Measurements from ENCODE around the gene CHST9. TPM values are rescaled to one million over a fixed set of nuclear protein-coding genes. Genes with fewer than 3 reads are reported as not detected.

The CHST9 gene
- total RNA-seq, 1 experiment from 2014 or later: 19.2 TPM

DNA sequence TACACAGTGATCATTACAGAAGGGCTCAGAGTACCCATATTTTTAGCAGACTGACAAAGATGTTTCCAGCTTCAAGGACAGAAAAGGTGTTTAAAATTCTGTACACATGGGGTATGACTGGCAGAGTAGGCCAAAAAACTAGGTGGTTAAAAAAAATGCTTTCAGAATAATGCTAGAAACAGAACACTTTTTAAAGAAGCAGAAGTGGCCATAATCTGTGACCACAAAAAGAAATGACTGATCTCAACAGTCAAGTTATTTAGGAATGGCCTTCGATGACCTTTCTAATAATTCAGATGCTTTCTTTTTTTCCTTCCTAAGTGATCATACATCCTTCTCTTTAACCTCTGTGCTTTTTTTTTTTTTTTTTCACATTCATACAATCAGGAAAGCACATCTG, 315.5 kb downstream of the CHST9 start:
- no peaks in the 10 kb centered on the region for H3K36me3 Mint-ChIP-seq
- TF ChIP-seq SMAD4 (CRISPR knock-in tag; IDR thresholded peaks at IDR 0.05): no peak
- no peak for TF ChIP-seq IRF2 (CRISPR knock-in tag; IDR thresholded peaks at IDR 0.05; ENCODE audit: borderline replicate concordance, low read depth)
- TF ChIP-seq, protein P1, sequence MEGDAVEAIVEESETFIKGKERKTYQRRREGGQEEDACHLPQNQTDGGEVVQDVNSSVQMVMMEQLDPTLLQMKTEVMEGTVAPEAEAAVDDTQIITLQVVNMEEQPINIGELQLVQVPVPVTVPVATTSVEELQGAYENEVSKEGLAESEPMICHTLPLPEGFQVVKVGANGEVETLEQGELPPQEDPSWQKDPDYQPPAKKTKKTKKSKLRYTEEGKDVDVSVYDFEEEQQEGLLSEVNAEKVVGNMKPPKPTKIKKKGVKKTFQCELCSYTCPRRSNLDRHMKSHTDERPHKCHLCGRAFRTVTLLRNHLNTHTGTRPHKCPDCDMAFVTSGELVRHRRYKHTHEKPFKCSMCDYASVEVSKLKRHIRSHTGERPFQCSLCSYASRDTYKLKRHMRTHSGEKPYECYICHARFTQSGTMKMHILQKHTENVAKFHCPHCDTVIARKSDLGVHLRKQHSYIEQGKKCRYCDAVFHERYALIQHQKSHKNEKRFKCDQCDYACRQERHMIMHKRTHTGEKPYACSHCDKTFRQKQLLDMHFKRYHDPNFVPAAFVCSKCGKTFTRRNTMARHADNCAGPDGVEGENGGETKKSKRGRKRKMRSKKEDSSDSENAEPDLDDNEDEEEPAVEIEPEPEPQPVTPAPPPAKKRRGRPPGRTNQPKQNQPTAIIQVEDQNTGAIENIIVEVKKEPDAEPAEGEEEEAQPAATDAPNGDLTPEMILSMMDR (IDR thresholded peaks at IDR 0.05): no peak
- TF ChIP-seq CREB1 (CRISPR knock-in tag; IDR thresholded peaks at IDR 0.05): no peak
- no peak for TF ChIP-seq GABPB1 (CRISPR knock-in tag; IDR thresholded peaks at IDR 0.05)
- TF ChIP-seq, protein P2, sequence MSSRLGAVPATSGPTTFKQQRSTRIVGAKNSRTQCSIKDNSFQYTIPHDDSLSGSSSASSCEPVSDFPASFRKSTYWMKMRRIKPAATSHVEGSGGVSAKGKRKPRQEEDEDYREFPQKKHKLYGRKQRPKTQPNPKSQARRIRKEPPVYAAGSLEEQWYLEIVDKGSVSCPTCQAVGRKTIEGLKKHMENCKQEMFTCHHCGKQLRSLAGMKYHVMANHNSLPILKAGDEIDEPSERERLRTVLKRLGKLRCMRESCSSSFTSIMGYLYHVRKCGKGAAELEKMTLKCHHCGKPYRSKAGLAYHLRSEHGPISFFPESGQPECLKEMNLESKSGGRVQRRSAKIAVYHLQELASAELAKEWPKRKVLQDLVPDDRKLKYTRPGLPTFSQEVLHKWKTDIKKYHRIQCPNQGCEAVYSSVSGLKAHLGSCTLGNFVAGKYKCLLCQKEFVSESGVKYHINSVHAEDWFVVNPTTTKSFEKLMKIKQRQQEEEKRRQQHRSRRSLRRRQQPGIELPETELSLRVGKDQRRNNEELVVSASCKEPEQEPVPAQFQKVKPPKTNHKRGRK (CRISPR knock-in tag; IDR thresholded peaks at IDR 0.05; ENCODE audit: borderline replicate concordance): no peak
- no peak for TF ChIP-seq SMAD3 (CRISPR knock-in tag; IDR thresholded peaks at IDR 0.05; ENCODE audit: borderline replicate concordance)
- ChIA-PET POLR2A (no interaction called here), CTCF (no interaction called here)
- H3K27me3 Mint-ChIP-seq (ENCODE audit: low read depth): no peaks in the 10 kb centered on the region; the same call in none of the 2 replicates
- no peak overlapping the region for H3K27ac Mint-ChIP-seq
- H3K9me3 Mint-ChIP-seq: no peaks in the 10 kb centered on the region
- DNase-seq (ENCODE audit: low spot score): no peak
- ATAC-seq: no peak
- H3K4me3 Mint-ChIP-seq: no peak overlapping the region
- peaks cover 24% of the 10 kb centered on the region for H3K4me1 Mint-ChIP-seq

DNA sequence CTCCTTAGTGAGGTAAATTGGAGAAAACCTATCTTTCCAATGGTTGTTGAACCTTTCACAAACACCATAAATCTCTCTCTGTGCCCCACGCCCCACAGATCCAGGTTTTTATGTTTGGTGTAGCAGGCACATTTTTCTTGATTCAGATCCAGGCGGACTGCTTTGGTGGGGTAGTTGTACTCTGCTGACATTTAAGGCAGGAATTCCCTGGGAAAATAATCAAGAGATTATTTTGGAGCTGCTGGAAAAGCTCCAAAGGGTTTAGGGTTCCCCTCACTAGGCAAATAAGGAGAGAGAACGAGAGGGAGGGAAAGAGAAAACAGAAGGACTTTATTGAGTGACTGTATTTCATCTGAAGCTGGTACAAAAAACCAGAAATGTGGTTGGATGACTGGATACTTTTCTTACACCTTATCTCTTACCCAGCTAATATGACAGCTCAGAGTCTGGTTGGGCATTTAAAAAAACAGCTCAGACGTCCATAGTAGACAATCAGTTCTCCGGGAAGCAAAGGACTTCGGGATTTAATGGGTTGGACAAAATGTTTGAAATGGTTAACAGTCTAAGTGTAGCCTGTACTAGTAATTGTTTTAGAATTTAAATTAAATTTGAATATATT, 316.0 kb downstream of the CHST9 start:
- POLR2A ChIA-PET: no interaction called here
- TF ChIP-seq, protein P3, sequence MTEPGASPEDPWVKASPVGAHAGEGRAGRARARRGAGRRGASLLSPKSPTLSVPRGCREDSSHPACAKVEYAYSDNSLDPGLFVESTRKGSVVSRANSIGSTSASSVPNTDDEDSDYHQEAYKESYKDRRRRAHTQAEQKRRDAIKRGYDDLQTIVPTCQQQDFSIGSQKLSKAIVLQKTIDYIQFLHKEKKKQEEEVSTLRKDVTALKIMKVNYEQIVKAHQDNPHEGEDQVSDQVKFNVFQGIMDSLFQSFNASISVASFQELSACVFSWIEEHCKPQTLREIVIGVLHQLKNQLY (CRISPR knock-in tag; IDR thresholded peaks at IDR 0.05): no peak
- no peak for TF ChIP-seq CREM (CRISPR knock-in tag; IDR thresholded peaks at IDR 0.05)
- TF ChIP-seq RELA (CRISPR knock-in tag; IDR thresholded peaks at IDR 0.05; ENCODE audit: borderline replicate concordance): no peak
- ATAC-seq: no peak

DNA sequence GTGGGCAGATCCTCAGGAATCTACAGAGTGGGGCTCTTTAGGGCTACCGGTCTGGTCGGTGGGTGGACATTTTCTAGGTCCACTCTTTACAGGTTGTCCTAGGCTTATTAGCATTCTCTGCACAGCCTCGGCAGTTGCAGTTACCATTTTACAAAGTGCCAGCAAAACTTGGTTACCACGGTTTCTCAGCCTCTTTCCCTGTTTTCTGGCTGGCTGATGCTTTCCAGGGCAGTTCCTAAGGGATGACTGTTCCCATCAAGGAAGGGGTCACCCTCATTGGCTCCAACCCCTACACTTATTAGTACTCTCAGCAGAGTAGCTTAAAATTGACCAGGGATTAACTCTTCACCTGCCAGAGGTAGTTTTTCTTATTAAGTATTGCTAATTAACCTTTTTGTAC, 317.6 kb downstream of the CHST9 start:
- TF ChIP-seq, protein P1 (IDR thresholded peaks at IDR 0.05): no peak
- TF ChIP-seq GABPB1 (CRISPR knock-in tag; IDR thresholded peaks at IDR 0.05) (no peak), JAZF1 (CRISPR knock-in tag; IDR thresholded peaks at IDR 0.05) (no peak), FOXP1 (CRISPR knock-in tag; IDR thresholded peaks at IDR 0.05; ENCODE audit: borderline replicate concordance) (no peak), TP53 (CRISPR knock-in tag; IDR thresholded peaks at IDR 0.05) (no peak), NFATC4 (CRISPR knock-in tag; IDR thresholded peaks at IDR 0.05) (no peak), PRRX2 (CRISPR knock-in tag; IDR thresholded peaks at IDR 0.05) (no peak), NR2C2 (CRISPR knock-in tag; IDR thresholded peaks at IDR 0.05) (no peak)
- TF ChIP-seq, protein P4, sequence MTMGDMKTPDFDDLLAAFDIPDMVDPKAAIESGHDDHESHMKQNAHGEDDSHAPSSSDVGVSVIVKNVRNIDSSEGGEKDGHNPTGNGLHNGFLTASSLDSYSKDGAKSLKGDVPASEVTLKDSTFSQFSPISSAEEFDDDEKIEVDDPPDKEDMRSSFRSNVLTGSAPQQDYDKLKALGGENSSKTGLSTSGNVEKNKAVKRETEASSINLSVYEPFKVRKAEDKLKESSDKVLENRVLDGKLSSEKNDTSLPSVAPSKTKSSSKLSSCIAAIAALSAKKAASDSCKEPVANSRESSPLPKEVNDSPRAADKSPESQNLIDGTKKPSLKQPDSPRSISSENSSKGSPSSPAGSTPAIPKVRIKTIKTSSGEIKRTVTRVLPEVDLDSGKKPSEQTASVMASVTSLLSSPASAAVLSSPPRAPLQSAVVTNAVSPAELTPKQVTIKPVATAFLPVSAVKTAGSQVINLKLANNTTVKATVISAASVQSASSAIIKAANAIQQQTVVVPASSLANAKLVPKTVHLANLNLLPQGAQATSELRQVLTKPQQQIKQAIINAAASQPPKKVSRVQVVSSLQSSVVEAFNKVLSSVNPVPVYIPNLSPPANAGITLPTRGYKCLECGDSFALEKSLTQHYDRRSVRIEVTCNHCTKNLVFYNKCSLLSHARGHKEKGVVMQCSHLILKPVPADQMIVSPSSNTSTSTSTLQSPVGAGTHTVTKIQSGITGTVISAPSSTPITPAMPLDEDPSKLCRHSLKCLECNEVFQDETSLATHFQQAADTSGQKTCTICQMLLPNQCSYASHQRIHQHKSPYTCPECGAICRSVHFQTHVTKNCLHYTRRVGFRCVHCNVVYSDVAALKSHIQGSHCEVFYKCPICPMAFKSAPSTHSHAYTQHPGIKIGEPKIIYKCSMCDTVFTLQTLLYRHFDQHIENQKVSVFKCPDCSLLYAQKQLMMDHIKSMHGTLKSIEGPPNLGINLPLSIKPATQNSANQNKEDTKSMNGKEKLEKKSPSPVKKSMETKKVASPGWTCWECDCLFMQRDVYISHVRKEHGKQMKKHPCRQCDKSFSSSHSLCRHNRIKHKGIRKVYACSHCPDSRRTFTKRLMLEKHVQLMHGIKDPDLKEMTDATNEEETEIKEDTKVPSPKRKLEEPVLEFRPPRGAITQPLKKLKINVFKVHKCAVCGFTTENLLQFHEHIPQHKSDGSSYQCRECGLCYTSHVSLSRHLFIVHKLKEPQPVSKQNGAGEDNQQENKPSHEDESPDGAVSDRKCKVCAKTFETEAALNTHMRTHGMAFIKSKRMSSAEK (CRISPR knock-in tag; IDR thresholded peaks at IDR 0.05; ENCODE audit: borderline replicate concordance): no peak
- TF ChIP-seq, protein P5, sequence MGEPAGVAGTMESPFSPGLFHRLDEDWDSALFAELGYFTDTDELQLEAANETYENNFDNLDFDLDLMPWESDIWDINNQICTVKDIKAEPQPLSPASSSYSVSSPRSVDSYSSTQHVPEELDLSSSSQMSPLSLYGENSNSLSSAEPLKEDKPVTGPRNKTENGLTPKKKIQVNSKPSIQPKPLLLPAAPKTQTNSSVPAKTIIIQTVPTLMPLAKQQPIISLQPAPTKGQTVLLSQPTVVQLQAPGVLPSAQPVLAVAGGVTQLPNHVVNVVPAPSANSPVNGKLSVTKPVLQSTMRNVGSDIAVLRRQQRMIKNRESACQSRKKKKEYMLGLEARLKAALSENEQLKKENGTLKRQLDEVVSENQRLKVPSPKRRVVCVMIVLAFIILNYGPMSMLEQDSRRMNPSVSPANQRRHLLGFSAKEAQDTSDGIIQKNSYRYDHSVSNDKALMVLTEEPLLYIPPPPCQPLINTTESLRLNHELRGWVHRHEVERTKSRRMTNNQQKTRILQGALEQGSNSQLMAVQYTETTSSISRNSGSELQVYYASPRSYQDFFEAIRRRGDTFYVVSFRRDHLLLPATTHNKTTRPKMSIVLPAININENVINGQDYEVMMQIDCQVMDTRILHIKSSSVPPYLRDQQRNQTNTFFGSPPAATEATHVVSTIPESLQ (CRISPR knock-in tag; IDR thresholded peaks at IDR 0.05): no peak
- DNase-seq (ENCODE audit: low spot score) (no peak), ATAC-seq (no peak)
- Mint-ChIP-seq H3K27me3 (ENCODE audit: low read depth) (peaks cover 6% of the 10 kb centered on the region), H3K9me3 (no peaks in the 10 kb centered on the region), H3K4me1 (peaks cover 36% of the 10 kb centered on the region), H3K36me3 (no peaks in the 10 kb centered on the region), H3K27ac (no peak overlapping the region), H3K4me3 (no peak overlapping the region)
- CTCF ChIA-PET: interaction anchor here (1.1 kb wide), 1 partner anchor 27 kb away, joined by 3 read pairs; no protein-coding TSS in a partner anchor
- POLR2A ChIA-PET: no interaction called here

More for the DNA sequence above, 316.0 kb downstream of the CHST9 start:
- no peak overlapping the region for H3K27ac Mint-ChIP-seq
- no peaks in the 10 kb centered on the region for H3K9me3 Mint-ChIP-seq
- H3K4me3 Mint-ChIP-seq: no peak overlapping the region
- CTCF ChIA-PET: no interaction called here
- DNase-seq (ENCODE audit: low spot score): no peak
- H3K4me1 Mint-ChIP-seq: peaks cover 30% of the 10 kb centered on the region
- H3K27me3 Mint-ChIP-seq (ENCODE audit: low read depth): no peaks in the 10 kb centered on the region; the same call in none of the 2 replicates
- no peaks in the 10 kb centered on the region for H3K36me3 Mint-ChIP-seq

Measured in WTC11 (cell line).